Right ventricle myocardium superior (tissue), 1 donor: Measurements from ENCODE around the gene PCNT. TPM values are rescaled to one million over a fixed set of nuclear protein-coding genes. Genes with fewer than 3 reads are reported as not detected.

ENCODE experiments used
- ATAC-seq: fragments of 200-7000 bp; cut with Tn5 transposase; one replicate; pipeline ENCODE4 v1.9.1; 2020; ENCODE audit warnings: mild to moderate bottlenecking; ENCODE audit not compliant: poor library complexity
- DNase-seq: peaks from one replicate; pipeline ENCODE4 v3.0.0-alpha.2; 2020
- intact Hi-C: fragments of 100-400 bp; cut with DNase I; formaldehyde crosslinking; loops from one replicate; pipeline ENCODE4 v1.11.2; 2022
- total RNA-seq: library from RNA; stranded (reverse); fragmentation: NEBNext Ultra II Directional; extraction: Animal tissue kit (Norgen Biotek cat#: 25700); gene quantifications from one replicate; pipeline ENCODE4 v1.2.1, GENCODE V29; 2021
- donor health status: DM: no; HTN: yes; CAD: no; lungs with severe emphysema.

PCNT gene
- total RNA-seq, 1 donor from 2014 or later = 28.9 TPM

DNA sequence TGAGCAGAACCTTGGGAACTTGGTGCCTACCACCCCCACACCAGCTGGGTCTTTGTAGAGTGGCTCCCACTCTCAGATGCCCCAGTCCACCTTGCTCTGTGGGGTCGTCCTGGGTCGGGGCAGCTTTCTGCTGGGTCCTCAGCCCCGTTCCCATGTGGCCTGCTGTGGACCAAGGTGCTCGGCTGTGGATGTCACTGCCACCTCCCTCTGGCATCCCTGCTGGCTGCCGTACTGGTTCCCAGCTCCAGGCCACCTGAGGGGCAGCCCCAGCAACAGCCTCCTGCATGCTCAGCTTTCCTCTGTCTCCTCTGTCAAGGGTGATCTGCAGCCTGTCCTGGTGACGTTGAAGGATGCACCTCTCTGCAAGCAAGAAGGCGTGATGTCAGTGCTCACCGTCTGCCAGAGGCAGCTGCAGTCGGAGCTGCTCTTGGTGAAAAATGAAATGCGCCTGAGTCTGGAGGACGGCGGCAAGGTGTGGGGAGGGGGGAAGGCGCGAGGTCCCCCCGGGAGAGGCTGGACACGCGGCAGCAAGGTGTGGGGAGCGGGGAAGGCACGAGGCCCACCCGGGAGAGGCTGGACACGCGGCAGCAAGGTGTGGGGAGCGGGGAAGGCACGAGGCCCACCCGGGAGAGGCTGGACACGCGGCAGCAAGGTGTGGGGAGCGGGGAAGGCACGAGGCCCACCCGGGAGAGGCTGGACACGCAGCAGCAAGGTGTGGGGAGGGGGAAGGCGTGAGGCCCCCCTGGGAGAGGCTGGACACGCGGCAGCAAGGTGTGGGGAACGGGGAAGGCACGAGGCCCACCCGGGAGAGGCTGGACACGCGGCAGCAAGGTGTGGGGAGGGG is 88.8 kb downstream of the PCNT start:
- no peak for ATAC-seq

DNA sequence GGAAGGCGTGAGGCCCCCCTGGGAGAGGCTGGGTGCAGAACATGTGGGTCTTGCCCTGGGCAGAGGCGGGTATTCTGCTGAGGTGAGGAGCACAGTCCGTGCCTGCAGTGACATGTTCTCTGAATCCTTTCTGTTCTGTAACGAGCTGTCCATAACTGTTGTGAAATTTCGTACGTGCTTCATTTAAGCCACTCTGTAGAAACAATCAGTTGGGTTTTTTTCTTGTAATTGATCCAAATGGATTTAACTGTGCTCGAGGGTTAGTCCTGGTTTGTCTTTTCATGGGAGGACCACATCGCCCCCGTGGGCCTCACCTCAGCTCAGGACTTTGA is 89.4 kb downstream of the PCNT start:
- no peak for ATAC-seq
- DNase-seq = peak; percentile 1

More for the DNA sequence above, 88.8 kb downstream of the PCNT start:
- intact Hi-C loops = no loop called here
- peak; percentile 31 for DNase-seq

DNA sequence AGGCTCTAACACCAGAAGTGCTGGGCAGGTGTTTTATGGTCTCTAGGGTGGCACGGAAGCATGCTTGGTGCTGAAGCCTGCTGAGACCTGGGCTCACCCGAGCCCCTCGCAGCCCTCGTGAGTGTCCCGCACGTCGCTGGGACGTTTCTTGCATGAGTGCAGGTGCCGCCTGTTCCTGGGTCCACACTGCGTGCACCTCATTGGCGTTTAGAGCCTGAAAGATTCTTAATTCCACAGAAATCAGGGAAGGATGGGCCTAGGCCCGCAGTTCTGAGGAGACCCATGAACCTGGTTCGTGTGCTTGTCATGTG is 91.0 kb downstream of the PCNT start:
- intact Hi-C loops = no loop called here
- no peak for ATAC-seq
- peak; percentile 18 for DNase-seq

More for the DNA sequence above, 89.4 kb downstream of the PCNT start:
- intact Hi-C loops = no loop called here

DNA sequence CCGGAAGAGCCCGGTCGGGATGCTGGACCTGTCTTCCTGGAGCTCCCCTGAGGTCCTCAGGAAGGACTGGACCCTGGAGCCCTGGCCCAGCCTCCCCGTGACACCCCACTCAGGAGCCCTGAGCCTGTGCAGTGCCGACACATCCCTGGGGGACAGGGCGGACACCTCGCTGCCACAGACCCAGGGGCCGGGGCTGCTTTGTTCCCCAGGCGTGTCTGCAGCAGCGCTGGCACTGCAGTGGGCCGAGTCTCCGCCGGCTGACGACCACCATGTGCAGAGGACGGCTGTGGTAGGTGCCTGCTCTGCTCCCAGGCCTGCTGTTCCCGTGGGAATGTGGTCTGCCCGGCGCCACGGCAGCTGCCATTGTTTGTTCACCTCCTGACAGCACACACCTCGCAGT is 92.6 kb downstream of the PCNT start:
- ATAC-seq (no peak), DNase-seq (peak; percentile 18)
- intact Hi-C loops = no loop called here

DNA sequence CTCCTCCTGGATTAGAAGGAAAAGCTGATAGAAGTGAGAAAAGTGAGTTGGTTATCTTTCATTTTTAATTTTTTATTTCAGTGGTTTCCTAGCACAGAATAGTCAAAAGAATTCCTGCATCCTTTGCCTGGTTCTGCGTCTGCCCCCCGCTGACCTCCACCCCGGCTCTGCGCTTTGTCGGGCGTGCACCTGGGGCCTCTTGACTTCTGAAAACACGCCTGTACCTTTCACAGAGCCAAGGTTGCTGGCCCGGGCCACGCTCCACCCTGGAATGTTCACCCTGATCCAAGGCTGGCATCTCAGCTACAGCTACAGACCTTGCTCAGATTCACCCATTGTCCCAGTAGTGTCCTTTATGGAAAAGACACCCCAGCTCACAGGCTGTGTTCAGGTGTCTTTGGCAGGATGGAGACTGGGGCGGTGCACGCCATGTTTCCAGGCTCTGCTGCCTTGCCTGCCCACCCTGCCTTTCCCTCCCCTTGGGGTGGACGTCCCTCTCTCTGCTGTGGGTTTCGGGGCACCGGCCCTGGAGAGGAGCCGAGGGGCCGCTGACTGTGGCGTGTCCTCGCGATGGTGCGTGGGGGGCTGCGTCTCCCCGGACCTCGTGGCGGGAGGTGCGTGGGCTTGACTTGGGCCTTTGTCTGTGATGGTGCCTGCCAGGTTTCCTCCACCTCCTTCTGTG is 94.5 kb downstream of the PCNT start:
- DNase-seq (peak; percentile 17), ATAC-seq (no peak)
- intact Hi-C loops = no loop called here

DNA sequence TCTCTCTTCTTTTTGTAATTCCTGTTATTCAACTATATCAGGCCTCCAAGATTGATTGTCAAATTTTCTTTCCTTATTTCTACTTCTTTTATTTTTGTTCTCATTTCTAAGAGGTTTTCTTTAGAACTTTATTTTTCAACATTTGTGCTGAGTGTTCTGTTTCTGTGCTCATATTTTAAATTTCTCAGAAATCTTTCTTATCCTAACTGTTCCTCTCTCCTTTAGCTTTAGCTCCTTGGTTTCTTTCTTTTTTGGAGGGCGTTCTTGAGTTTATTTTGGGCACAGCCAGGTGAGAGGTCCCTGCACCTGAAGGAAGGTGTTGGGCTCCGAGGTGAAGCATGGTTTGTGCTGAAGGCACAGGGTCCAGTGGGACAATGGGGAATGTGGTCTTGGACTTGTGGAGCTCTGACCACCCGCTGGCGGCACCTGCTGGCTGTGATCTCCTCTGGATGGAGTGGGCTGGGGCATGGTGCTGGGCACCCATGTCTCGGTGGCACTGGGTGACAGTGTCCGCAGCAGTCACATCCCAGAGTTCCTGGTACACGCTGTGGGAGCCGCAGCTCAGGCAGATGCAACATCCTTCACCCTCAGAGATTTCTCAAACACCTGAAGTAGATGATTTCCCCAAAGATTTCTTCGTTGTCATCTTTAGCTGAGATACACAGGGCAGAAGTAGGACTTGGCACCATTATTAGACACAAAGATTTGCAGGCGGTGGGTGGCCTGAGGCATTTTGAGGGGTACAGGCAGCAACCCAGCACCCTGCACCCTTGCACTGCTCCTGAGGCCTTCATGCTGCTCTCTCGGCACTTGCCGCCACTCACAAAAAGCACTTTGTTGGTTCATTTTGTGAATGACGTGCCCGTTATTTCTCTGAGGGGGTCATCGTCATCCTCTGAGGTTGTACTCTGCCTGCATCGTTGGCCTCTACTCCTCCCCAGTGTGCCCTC is 96.6 kb downstream of the PCNT start:
- ATAC-seq (no peak), DNase-seq (peak; percentile 34)
- intact Hi-C loops = no loop called here

DNA sequence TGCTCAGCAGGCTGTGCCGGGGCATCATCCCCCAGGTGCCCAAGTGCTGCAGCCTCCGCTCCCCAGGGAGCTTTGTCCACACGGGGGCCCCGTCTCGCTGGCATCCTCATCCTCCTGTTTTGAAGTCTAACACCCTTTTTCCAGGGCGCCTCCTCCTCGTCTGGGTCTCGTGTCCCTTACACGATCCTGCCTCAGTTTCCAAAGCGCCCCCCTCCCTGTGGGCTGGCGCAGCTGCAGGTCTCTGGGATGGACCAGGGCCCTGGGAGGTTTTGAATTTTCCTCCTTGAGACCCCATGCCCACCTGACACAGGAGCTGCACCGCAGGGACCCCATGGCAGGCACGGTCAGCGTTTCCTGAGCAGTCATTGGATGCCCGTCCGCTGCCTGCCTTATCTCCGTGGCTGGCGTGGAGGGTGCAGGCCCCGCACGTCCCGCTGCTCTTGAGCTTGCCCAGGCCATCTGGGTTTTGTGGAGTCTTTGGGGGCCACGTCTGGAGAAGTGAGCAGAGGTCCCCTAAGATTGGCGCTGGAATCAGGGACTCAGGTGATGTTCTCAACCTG is 97.3 kb downstream of the PCNT start:
- no peak for ATAC-seq
- intact Hi-C loops = no loop called here
- DNase-seq = peak; percentile 30

DNA sequence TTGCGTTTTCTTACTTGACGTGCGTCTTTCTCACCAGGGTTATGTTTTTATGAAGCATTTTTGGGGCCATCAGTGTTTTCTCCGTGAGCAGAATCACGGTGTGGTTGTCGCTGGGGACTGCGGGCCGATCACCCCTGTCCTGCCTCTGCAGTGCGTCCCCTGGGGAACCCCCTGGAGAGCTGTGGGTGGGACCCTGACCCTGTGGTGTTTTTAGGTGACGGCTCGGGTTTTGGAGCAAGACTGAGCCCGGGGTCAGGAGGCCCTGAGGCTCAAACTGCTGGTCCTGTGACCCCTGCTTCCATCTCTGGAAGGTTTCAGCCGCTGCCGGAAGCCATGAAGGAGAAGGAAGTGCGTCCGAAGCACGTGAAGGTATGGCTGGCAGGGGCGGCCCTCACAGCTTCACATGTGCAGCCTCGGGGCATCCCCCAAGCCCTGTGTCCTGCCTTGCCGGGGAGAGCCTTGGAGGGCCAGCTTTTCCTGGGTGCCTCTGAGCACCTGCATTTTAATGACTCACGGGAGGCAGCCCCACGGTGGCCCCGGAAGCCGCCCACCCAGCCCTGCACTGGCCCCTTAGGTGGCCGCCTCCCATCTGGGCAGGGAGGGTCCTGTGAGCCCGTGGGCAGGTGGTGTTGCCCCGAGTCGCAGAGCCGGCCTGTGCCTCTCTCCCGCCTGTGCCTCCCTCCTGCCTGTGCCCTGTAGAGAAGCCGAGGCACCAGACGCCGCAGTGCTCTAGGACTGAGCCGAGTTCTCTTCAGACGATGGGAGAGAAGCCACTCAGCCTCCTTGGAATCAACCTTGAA is 98.0 kb downstream of the PCNT start:
- DNase-seq (peak; percentile 30), ATAC-seq (no peak)
- intact Hi-C loops = no loop called here

DNA sequence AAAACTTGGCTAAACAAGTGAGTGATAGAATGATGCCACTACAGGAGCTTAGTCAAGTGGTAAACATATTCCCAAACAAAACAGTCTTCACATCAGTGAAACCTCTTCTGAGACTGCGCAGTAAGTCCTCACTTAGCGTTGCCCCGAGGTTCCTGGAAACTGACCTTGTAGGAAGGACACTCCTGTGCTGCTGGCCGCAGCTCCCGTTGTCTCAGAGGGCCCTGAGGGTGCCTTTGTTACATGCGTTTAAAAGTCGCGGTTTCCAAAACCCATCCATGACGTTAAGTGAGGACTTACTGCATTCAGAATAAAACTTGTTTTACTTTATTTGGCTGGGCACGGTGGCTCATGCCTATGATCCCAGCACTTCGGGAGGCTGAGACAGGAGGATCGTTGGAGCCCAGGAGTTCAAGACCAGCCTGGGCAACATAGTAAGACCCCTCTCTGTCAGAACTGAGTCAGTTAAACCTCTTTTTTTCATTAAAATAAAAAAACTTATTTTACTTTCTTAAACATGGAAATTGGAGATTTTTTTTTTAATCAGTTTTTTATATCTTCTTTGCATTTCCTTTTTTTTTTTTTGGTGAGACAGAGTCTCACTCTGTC is 98.8 kb downstream of the PCNT start:
- ATAC-seq = no peak
- intact Hi-C loops = no loop called here
- peak; percentile 7 for DNase-seq

DNA sequence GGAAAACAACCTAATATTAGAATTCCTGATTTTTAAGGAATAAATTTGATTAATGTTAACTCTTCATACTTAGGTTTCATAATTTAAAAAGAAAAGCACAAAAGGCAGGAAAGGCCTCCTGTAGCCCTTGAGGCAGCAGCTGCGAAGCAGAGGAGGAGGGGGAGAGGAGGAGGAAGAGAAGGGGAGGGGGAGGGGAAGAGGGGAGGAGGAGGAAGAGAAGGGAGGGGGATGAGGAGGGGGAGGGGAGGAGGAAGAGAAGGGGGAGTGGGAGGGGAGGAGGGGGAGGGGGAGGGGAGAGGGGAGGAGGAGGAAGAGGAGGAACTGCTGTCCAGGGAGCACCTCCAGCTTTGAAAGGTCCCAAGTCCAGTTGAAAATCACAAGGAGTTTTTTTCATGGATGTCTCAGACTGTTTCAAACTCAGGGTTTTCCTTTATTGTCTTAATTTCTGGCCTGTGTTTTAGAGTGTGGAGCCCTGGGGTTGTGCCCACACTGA is 99.6 kb downstream of the PCNT start:
- intact Hi-C loops = no loop called here
- DNase-seq = peak; percentile 0
- ATAC-seq = no peak

DNA sequence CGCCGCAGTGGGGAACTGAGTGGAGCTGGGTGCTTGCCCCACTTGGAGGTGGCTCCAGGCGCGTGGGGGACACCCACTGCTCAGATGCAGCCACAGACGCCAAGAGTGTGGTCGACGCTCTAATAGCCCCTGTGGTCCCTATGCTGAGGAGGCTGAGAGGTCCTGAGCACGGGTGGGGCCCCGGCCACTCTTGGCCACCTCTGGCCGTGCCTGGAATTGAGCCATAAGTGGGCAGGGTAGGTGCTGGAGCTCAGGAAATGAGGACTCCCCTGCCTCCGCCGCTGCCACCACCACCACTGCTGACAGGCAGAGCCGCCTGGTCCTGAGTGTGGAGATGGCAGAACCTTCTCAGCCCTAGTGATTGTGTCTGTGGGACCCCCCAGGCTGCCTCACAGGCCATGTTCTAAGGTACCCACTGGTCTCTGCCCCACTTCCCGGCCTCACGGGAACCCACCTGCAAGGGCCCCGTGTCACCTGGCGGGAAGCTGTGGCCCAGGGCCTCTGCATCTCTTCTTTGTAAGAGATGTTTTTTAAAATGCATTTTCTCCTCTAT is 100.2 kb downstream of the PCNT start:
- no peak for ATAC-seq
- peak; percentile 33 for DNase-seq
- intact Hi-C loops = no loop called here

DNA sequence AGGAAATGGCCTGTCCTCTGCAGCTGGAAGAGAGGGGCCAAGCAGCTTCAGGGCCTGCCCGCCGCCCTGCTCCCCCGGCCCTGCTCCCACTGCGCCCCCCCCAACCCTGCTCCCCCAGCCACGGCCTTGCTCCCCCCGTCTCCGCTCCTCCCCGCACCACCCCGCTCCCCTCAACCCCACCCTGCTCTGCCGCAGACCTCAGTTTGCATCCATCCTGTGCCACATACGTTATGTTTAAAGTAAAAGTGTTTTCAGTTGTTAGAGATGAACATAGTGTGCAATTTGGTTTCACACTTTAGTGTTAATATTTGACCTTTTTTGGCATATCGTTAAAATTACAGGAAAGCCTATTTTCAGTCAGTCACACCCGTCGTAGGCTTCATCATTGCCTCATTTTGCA is 100.7 kb downstream of the PCNT start:
- peak; percentile 37 for DNase-seq
- intact Hi-C loops = no loop called here

DNA sequence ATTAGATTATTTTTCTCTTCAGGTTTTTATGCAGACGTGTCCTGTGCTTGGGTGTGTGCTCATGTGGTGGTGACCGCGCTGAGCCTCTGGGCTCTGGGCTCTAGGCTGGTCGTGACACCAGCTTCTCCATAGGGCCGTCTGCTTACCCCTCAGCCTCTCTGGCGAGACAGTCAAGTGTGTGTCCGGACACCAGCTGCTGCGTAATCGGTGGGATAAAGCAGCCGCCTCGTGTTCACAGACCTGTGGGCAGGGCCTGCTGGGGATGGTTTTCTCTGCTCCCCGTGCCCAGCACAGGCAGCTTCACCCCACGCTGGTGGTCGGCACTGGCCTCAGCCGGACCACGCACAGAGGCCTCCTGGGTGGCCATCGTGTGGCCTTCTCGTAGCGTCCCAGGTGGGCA is 101.1 kb downstream of the PCNT start:
- intact Hi-C loops = no loop called here
- no peak for ATAC-seq
- peak; percentile 33 for DNase-seq

More for the DNA sequence above, 100.7 kb downstream of the PCNT start:
- no peak for ATAC-seq

DNA sequence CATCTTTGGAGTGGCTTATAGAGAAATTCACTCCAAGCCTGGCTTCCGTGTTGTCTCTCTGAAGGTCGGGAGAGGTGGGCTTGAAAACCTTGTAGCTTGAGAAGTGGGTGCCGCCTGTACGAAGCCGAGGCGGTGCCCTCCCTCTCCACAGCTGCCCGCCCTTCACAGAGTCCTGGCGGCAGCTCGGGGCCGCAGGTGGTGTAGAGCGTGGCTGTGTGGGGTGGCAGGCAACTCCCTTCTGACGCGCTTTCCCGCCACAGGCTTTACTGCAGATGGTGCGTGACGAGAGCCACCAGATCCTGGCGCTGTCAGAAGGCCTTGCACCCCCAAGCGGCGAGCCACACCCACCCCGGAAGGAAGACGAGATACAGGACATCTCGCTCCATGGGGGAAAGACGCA is 101.6 kb downstream of the PCNT start:
- no peak for ATAC-seq
- intact Hi-C loops = no loop called here
- DNase-seq = peak; percentile 50

DNA sequence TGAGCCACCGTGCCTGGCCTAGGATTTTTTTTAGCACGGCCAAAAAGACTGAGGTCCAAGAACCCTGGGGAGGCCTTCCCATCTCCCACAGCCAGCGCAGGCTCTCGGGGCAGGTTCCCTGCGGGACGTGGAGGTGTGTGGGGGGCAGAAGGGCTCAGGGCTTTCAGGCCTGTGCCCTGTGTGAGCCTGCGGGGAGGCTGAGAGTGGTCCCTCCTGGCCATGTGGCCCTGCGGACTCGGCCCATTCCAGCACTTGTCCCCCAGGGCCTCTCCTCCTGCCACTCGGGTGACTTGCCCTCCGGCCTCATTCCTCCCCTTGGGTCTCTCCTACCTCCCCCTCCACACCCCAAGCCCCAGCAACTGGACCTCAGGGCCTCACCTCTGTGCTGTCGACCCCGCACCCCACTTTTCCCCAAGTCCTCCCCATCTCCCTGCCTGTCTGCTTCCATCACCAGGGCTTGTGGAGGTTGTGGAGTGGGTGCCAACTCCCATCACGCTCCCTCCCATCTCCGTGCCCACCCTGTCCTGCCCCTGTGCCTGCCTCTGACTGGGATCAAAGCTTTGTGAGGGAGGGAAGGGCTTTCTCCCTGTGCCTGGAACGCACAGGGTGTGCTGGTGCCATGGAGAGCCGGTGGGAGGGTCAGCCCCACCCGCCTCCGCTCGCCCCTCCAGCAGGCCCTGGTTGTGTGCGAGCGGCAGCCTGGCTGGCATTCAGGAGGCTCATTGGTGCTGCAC is 102.5 kb downstream of the PCNT start:
- DNase-seq = peak; percentile 21
- intact Hi-C loops = no loop called here
- no peak for ATAC-seq

DNA sequence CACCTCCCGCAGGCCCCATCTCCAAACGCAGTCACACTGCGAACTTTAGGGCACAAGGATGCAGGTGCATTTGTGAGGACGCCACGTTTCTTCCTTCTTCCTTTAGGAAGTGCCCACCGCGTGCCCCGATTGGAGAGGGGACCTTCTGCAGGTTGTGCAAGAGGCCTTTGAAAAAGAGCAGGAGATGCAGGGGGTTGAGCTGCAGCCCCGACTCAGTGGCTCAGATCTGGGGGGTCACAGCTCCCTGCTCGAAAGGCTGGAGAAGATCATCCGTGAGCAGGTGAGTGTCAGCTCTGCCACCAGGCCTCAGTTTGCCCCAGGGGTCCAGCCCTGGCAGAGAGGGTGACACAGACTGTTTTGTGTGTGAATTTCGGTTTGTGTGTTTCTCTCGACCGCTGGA is 103.6 kb downstream of the PCNT start:
- DNase-seq (no peak), ATAC-seq (no peak)
- intact Hi-C loops = no loop called here

DNA sequence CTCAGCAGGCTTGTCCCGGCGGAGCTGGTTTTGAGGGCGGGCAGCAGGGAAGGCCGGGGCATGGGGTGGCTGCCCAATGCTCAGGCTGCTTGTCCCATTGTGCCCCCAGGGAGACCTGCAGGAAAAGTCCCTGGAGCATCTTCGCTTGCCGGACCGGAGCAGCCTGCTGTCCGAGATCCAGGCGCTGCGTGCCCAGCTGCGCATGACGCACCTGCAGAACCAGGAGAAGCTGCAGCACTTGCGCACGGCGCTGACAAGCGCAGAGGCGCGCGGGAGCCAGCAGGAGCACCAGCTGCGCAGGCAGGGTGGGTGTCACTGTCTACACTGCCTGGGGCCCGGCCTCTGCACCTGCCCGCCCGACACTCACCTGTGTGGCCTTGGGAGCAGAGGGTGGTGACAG is 104.3 kb downstream of the PCNT start:
- ATAC-seq (no peak), DNase-seq (peak; percentile 26)
- intact Hi-C loops = no loop called here
